ENCODE measurements around the gene AGAP3. TPM values are rescaled to one million over a fixed set of nuclear protein-coding genes. Genes with fewer than 3 reads are reported as not detected.

The AGAP3 gene
- total and polyA plus RNA-seq, 4 donors = 3.9 to 27.0 (median 17.6) TPM

DNA sequence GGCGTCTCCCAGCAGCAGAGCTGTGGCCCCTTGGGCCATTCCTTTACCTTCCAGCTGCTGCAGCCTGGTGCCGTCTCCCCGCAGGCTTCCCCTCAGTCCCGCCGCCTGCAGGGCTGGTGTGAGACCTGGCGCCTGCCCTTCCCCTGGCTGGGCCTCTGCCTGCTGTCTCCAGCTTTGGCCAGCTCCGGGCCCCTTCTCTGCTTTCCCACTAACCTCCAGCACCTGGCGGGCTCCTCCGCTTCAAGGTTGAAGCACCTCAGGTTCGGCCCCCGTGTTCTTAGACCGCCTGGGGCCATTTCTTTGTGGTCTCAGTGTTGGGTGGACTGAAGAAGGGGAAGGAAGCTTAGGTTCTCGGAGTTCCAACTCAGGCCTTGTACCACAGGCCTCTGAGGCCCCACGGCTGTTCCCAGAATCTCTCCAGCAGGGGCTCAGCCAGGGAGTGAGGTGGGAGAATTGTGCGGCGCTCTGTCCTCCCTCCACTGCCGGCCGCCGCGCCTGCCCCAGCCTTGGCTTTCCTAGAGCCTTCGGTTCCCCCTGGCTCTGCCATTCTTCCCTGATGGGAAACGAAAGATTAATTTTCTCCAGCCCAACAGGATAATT lies 50.9 kb downstream of the AGAP3 start:
- 93% methylated on average over 22 of the region's 22 CpGs for WGBS
- no peak overlapping the region for H3K27ac ChIP-seq (ENCODE audit: low read depth in 1 of 2, low read length in 2 of 2)
- TF ChIP-seq ZBTB33 (IDR thresholded peaks at IDR 0.05) (no peak), JUND (IDR thresholded peaks at IDR 0.05) (no peak), HNF4A (conservative IDR thresholded peaks at IDR 0.05) (no peak), EGR1 (IDR thresholded peaks at IDR 0.05; ENCODE audit: low read depth in 2 of 2) (no peak), YY1 (IDR thresholded peaks at IDR 0.05) (no peak), RXRA (IDR thresholded peaks at IDR 0.05) (no peak), RAD21 (IDR thresholded peaks at IDR 0.05) (no peak), CTCF (IDR thresholded peaks at IDR 0.05; ENCODE audit: low read depth, low read length, missing input control) (no peak)
- peaks cover 24 to 72% (median 30%) of the 10 kb centered on the region in 4 donors for H3K36me3 ChIP-seq (ENCODE audit: control insufficient read depth in 4 of 4, insufficient read depth in 3 of 4, low read depth in 1 of 4, low read length in 3 of 4)
- H3K9ac ChIP-seq (ENCODE audit: low read depth in 1 of 2, low read length in 2 of 2) = no peak overlapping the region
- no peak for DNase-seq (ENCODE audit: low spot score)
- H3K27me3 ChIP-seq (ENCODE audit: control insufficient read depth in 4 of 4, insufficient read depth in 4 of 4, low read length in 3 of 4) = no peaks in the 10 kb centered on the region
- H3K9me3 ChIP-seq (ENCODE audit: control insufficient read depth in 4 of 4, low read length in 3 of 4) = no peaks in the 10 kb centered on the region
- no peak overlapping the region for H3K4me3 ChIP-seq (ENCODE audit: low read depth in 1 of 3, low read length in 3 of 3)
- no peaks in the 10 kb centered on the region for H3K4me1 ChIP-seq (ENCODE audit: control insufficient read depth in 4 of 4, insufficient read depth in 4 of 4, low read length in 3 of 4)

GRCh38 chr7:151137791-151138152 lies 51.5 kb downstream of the AGAP3 start:
- WGBS = 94% methylated on average over 11 of the region's 11 CpGs
- TF ChIP-seq CTCF (IDR thresholded peaks at IDR 0.05; ENCODE audit: low read depth, low read length, missing input control) (no peak), JUND (IDR thresholded peaks at IDR 0.05) (no peak), RXRA (IDR thresholded peaks at IDR 0.05) (no peak), FOXA1 (IDR thresholded peaks at IDR 0.05) (no peak), HNF4A (conservative IDR thresholded peaks at IDR 0.05) (no peak), HNF4G (IDR thresholded peaks at IDR 0.05) (no peak), YY1 (IDR thresholded peaks at IDR 0.05) (no peak), ZBTB33 (IDR thresholded peaks at IDR 0.05) (no peak), SP1 (IDR thresholded peaks at IDR 0.05) (no peak), MAX (IDR thresholded peaks at IDR 0.05) (no peak)
- TF ChIP-seq, protein P1, sequence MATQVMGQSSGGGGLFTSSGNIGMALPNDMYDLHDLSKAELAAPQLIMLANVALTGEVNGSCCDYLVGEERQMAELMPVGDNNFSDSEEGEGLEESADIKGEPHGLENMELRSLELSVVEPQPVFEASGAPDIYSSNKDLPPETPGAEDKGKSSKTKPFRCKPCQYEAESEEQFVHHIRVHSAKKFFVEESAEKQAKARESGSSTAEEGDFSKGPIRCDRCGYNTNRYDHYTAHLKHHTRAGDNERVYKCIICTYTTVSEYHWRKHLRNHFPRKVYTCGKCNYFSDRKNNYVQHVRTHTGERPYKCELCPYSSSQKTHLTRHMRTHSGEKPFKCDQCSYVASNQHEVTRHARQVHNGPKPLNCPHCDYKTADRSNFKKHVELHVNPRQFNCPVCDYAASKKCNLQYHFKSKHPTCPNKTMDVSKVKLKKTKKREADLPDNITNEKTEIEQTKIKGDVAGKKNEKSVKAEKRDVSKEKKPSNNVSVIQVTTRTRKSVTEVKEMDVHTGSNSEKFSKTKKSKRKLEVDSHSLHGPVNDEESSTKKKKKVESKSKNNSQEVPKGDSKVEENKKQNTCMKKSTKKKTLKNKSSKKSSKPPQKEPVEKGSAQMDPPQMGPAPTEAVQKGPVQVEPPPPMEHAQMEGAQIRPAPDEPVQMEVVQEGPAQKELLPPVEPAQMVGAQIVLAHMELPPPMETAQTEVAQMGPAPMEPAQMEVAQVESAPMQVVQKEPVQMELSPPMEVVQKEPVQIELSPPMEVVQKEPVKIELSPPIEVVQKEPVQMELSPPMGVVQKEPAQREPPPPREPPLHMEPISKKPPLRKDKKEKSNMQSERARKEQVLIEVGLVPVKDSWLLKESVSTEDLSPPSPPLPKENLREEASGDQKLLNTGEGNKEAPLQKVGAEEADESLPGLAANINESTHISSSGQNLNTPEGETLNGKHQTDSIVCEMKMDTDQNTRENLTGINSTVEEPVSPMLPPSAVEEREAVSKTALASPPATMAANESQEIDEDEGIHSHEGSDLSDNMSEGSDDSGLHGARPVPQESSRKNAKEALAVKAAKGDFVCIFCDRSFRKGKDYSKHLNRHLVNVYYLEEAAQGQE (IDR thresholded peaks at IDR 0.05) = no peak
- Histone ChIP-seq H3K27ac (ENCODE audit: low read depth in 1 of 2, low read length in 2 of 2) (no peak overlapping the region), H3K9me3 (ENCODE audit: control insufficient read depth in 4 of 4, low read length in 3 of 4) (no peaks in the 10 kb centered on the region), H3K4me1 (ENCODE audit: control insufficient read depth in 4 of 4, insufficient read depth in 4 of 4, low read length in 3 of 4) (no peaks in the 10 kb centered on the region), H3K36me3 (ENCODE audit: control insufficient read depth in 4 of 4, insufficient read depth in 3 of 4, low read depth in 1 of 4, low read length in 3 of 4) (peaks cover 24 to 74% (median 31%) of the 10 kb centered on the region in 4 donors), H3K4me3 (ENCODE audit: low read depth in 1 of 3, low read length in 3 of 3) (no peak overlapping the region), H3K27me3 (ENCODE audit: control insufficient read depth in 4 of 4, insufficient read depth in 4 of 4, low read length in 3 of 4) (no peaks in the 10 kb centered on the region), H3K9ac (ENCODE audit: low read depth in 1 of 2, low read length in 2 of 2) (no peak overlapping the region)
- DNase-seq (ENCODE audit: low spot score) = no peak
